Measurements from ENCODE around the gene SCAI. TPM values are rescaled to one million over a fixed set of nuclear protein-coding genes. Genes with fewer than 3 reads are reported as not detected.

The SCAI gene
- total RNA-seq, 1 experiment from 2014 or later: 13.0 TPM

DNA sequence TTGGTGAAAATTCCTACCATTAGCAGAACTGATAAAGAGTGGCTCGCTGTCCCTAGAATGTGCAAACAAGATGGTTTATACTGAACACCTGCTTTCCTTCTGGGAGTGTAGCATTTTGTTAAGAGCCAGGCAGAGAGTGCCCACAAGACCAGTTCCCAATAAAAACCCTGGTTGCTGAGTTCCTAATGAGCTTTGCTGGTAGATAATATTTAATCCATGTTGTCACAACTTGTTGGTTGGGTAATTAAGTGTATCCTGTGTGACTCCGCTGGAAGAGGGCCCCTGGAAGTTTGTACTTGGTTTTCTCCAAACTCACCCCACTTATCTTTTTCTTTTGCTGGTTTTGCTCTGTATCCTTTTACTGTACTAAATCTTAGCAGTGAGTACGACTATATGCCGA, 162.9 kb downstream of the SCAI start:
- TF ChIP-seq, protein P1, sequence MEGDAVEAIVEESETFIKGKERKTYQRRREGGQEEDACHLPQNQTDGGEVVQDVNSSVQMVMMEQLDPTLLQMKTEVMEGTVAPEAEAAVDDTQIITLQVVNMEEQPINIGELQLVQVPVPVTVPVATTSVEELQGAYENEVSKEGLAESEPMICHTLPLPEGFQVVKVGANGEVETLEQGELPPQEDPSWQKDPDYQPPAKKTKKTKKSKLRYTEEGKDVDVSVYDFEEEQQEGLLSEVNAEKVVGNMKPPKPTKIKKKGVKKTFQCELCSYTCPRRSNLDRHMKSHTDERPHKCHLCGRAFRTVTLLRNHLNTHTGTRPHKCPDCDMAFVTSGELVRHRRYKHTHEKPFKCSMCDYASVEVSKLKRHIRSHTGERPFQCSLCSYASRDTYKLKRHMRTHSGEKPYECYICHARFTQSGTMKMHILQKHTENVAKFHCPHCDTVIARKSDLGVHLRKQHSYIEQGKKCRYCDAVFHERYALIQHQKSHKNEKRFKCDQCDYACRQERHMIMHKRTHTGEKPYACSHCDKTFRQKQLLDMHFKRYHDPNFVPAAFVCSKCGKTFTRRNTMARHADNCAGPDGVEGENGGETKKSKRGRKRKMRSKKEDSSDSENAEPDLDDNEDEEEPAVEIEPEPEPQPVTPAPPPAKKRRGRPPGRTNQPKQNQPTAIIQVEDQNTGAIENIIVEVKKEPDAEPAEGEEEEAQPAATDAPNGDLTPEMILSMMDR (IDR thresholded peaks at IDR 0.05; ENCODE audit: insufficient read depth in 1 of 2, low read depth in 1 of 2, low read length in 1 of 2, severe bottlenecking in 1 of 2, unreplicated experiment in 1 of 2): no peak
- ChIA-PET POLR2A (no interaction called here), CTCF (no interaction called here)
- Mint-ChIP-seq H3K4me1 (ENCODE audit: low read depth, unreplicated experiment) (peaks cover 6% of the 10 kb centered on the region), H3K27me3 (ENCODE audit: insufficient read depth, unreplicated experiment) (no peaks in the 10 kb centered on the region), H3K36me3 (ENCODE audit: insufficient read depth, unreplicated experiment) (no peaks in the 10 kb centered on the region), H3K4me3 (ENCODE audit: unreplicated experiment) (no peak overlapping the region), H3K27ac (ENCODE audit: unreplicated experiment) (no peak overlapping the region), H3K9me3 (ENCODE audit: unreplicated experiment) (no peaks in the 10 kb centered on the region)
- no peak for DNase-seq
- peaks cover under 1% of the 10 kb centered on the region; the same call in 1 of the 2 replicates for H3K4me1 ChIP-seq
- no peaks in the 10 kb centered on the region for H3K9me3 ChIP-seq
- no peak overlapping the region for H3K4me3 ChIP-seq (ENCODE audit: low read depth, low read length)
- intact Hi-C loops (cut with micrococcal nuclease; ENCODE audit: unreplicated experiment): no loop called here
- H3K36me3 ChIP-seq (ENCODE audit: control insufficient read depth, insufficient read depth, low read length): no peaks in the 10 kb centered on the region
- no TSS peak for BruUV-seq (replicated peaks)
- no peaks in the 10 kb centered on the region for H3K27me3 ChIP-seq (replicated peaks; ENCODE audit: control insufficient read depth, insufficient read depth, low read length)

DNA sequence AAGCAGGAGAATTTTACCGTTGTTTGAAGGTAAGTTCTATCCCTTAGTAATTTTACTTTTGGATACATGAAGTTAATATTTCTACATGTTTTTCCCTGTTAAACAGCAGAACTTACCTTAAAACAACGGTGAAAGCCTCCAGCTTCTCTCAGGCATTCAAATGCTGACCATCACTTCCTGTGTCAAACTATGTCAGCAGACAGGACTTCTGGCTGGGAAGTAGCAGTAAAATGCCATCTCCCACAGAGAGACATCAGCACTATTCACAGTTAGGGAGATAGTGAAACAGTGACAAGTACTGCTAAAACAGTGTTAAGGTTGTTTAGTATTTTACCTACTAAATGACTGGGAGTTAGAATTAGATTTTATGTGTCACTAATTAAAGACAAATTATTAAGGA, 168.2 kb downstream of the SCAI start:
- POLR2A ChIA-PET: no interaction called here

DNA sequence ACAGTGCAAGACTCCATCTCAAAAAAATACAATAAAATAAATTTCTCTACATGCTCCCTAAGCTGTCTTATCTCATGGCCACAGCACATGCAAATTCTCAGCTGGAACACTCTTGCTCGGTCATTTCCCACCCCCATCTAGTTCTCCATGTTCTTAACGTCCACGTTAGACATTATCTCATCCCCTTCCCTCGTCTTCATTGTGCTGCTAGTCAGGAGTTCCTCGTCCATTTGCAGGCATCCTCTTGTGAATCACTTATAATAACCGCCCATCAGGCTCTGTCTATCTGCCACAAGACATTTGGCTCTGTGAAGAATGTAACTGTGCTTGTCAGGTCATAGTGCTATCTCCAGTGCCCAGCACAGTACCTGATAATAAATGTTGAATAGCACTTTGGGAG, 169.5 kb downstream of the SCAI start:
- intact Hi-C loops (cut with micrococcal nuclease; ENCODE audit: unreplicated experiment): no loop called here
- no peaks in the 10 kb centered on the region for H3K27me3 ChIP-seq (replicated peaks; ENCODE audit: control insufficient read depth, insufficient read depth, low read length)
- POLR2A ChIA-PET: no interaction called here
- TF ChIP-seq, protein P1 (IDR thresholded peaks at IDR 0.05; ENCODE audit: insufficient read depth in 1 of 2, low read depth in 1 of 2, low read length in 1 of 2, severe bottlenecking in 1 of 2, unreplicated experiment in 1 of 2): no peak
- H3K4me1 ChIP-seq: peaks cover 10% of the 10 kb centered on the region; the same call in 1 of the 2 replicates
- no peaks in the 10 kb centered on the region for H3K9me3 ChIP-seq
- H3K4me1 Mint-ChIP-seq (ENCODE audit: low read depth, unreplicated experiment): no peaks in the 10 kb centered on the region
- H3K36me3 Mint-ChIP-seq (ENCODE audit: insufficient read depth, unreplicated experiment): peaks cover 11% of the 10 kb centered on the region
- no peak overlapping the region for H3K4me3 ChIP-seq (ENCODE audit: low read depth, low read length)
- no peak for DNase-seq
- no TSS peak for BruUV-seq (replicated peaks)
- H3K4me3 Mint-ChIP-seq (ENCODE audit: unreplicated experiment): no peak overlapping the region
- CTCF ChIA-PET: no interaction called here
- no peaks in the 10 kb centered on the region for H3K36me3 ChIP-seq (ENCODE audit: control insufficient read depth, insufficient read depth, low read length)
- H3K27ac Mint-ChIP-seq (ENCODE audit: unreplicated experiment): no peak overlapping the region
- H3K9me3 Mint-ChIP-seq (ENCODE audit: unreplicated experiment): no peaks in the 10 kb centered on the region
- H3K27me3 Mint-ChIP-seq (ENCODE audit: insufficient read depth, unreplicated experiment): no peaks in the 10 kb centered on the region

More for the DNA sequence above, 168.2 kb downstream of the SCAI start:
- H3K4me1 ChIP-seq: peaks cover 10% of the 10 kb centered on the region; the same call in 1 of the 2 replicates
- Mint-ChIP-seq H3K27me3 (ENCODE audit: insufficient read depth, unreplicated experiment) (no peaks in the 10 kb centered on the region), H3K27ac (ENCODE audit: unreplicated experiment) (no peak overlapping the region), H3K4me3 (ENCODE audit: unreplicated experiment) (no peak overlapping the region), H3K4me1 (ENCODE audit: low read depth, unreplicated experiment) (no peaks in the 10 kb centered on the region), H3K36me3 (ENCODE audit: insufficient read depth, unreplicated experiment) (peaks cover 8% of the 10 kb centered on the region), H3K9me3 (ENCODE audit: unreplicated experiment) (no peaks in the 10 kb centered on the region)
- no TSS peak for BruUV-seq (replicated peaks)
- no peaks in the 10 kb centered on the region for H3K9me3 ChIP-seq
- DNase-seq: no peak
- CTCF ChIA-PET: no interaction called here
- H3K27me3 ChIP-seq (replicated peaks; ENCODE audit: control insufficient read depth, insufficient read depth, low read length): no peaks in the 10 kb centered on the region
- intact Hi-C loops (cut with micrococcal nuclease; ENCODE audit: unreplicated experiment): no loop called here
- H3K36me3 ChIP-seq (ENCODE audit: control insufficient read depth, insufficient read depth, low read length): no peaks in the 10 kb centered on the region
- TF ChIP-seq, protein P1 (IDR thresholded peaks at IDR 0.05; ENCODE audit: insufficient read depth in 1 of 2, low read depth in 1 of 2, low read length in 1 of 2, severe bottlenecking in 1 of 2, unreplicated experiment in 1 of 2): no peak
- H3K4me3 ChIP-seq (ENCODE audit: low read depth, low read length): no peak overlapping the region

All from Caco-2 (cell line).